LNCAP (cell line): ENCODE measurements around the gene OCEL1.

Experiments used
- CTCF ChIP-seq: fragments of 450-650 bp; IDR thresholded peaks from 2 replicates; pipeline ENCODE4 v1.5.1; 2017; ENCODE audit warnings: mild to moderate bottlenecking

OCEL1 gene

GRCh38 chr19:17266589-17266974, 40.6 kb downstream of the OCEL1 start:
- TF ChIP-seq CTCF = no peak

GRCh38 chr19:17266975-17267788, 41.2 kb downstream of the OCEL1 start, which contains the start of gene BABAM1:
Gene BABAM1 (plus strand): TSS chr19:17267443. CDS start chr19:17268807, 1,364 bp downstream.
- TF ChIP-seq CTCF = no peak

- TF ChIP-seq CTCF = no peak
These were observed 42.7 kb downstream of the OCEL1 start for GRCh38 chr19:17268754-17269153.

GRCh38 chr19:17275441-17276175, 49.6 kb downstream of the OCEL1 start:
- TF ChIP-seq CTCF = no peak
